ENCODE data around the gene TUBB8.
"Not testable (repeated sequence)": the region's sequence is repeated elsewhere in the genome, so short reads cannot be mapped to it uniquely, and the experiment has no call there.

TUBB8 gene

GRCh38 chr10:48996-49395 is at the start of gene TUBB8:
TUBB8 (minus strand) TSS chr10:49296; CDS start chr10:49238, 58 bp downstream.
- no peak for DNase-seq

- DNase-seq, result no peak
Measured at GRCh38 chr10:96466-96865, 47.4 kb upstream of the TUBB8 start.

- no peak for DNase-seq
Measured at GRCh38 chr10:95356-96115, 46.4 kb upstream of the TUBB8 start.

- no peak for DNase-seq
Measured at GRCh38 chr10:94613-95012, 45.5 kb upstream of the TUBB8 start.

- DNase-seq, result no peak
Measured at GRCh38 chr10:92846-93245, 43.8 kb upstream of the TUBB8 start.

GRCh38 chr10:92153-92552 is 43.1 kb upstream of the TUBB8 start:
- no peak for DNase-seq

- no peak for DNase-seq
Measured at GRCh38 chr10:91313-91712, 42.2 kb upstream of the TUBB8 start.

- no peak for DNase-seq
Measured at GRCh38 chr10:90161-90560, 41.1 kb upstream of the TUBB8 start.

GRCh38 chr10:89248-89647 is 40.2 kb upstream of the TUBB8 start:
- no peak for DNase-seq

GRCh38 chr10:88253-88652 is 39.2 kb upstream of the TUBB8 start:
- no peak for DNase-seq

GRCh38 chr10:87177-88080 is 38.3 kb upstream of the TUBB8 start:
- no peak for DNase-seq

- DNase-seq, result no peak
Measured at GRCh38 chr10:86031-86430, 36.9 kb upstream of the TUBB8 start.

- DNase-seq, result no peak
Measured at GRCh38 chr10:85044-85443, 35.9 kb upstream of the TUBB8 start.

- DNase-seq, result no peak
Measured at GRCh38 chr10:83930-84530, 34.9 kb upstream of the TUBB8 start.

- no peak for DNase-seq
Measured at GRCh38 chr10:80477-81105, 31.5 kb upstream of the TUBB8 start.

GRCh38 chr10:79532-80215 is 30.6 kb upstream of the TUBB8 start:
- no peak for DNase-seq

GRCh38 chr10:78556-78955 is 29.5 kb upstream of the TUBB8 start:
- no peak for DNase-seq

GRCh38 chr10:74266-74621 is 25.1 kb upstream of the TUBB8 start:
- not testable (repeated sequence) for DNase-seq

GRCh38 chr10:73543-74265 is 24.6 kb upstream of the TUBB8 start:
- not testable (repeated sequence) for DNase-seq

- not testable (repeated sequence) for DNase-seq
Measured at GRCh38 chr10:68156-68555, 19.1 kb upstream of the TUBB8 start.

- not testable (repeated sequence) for DNase-seq
Measured at GRCh38 chr10:49926-50325, 830 bp upstream of the TUBB8 start.

GRCh38 chr10:47864-48263 is 1.2 kb downstream of the TUBB8 start:
- not testable (repeated sequence) for DNase-seq
